Activated naive CD8-positive, alpha-beta T cell treated with anti-CD3 and anti-CD28 coated beads for 36 hours (primary cell): ENCODE measurements around the gene KMO. TPM values are rescaled to one million over a fixed set of nuclear protein-coding genes. Genes with fewer than 3 reads are reported as not detected.

Experiments used
- DNase-seq: peaks from one replicate; pipeline ENCODE4 v3.0.0; 2021
- H3K27ac Mint-ChIP-seq: one replicate; pipeline ENCODE4 v1.8.0; 2022; ENCODE audit warnings: mild to moderate bottlenecking, moderate library complexity, mixed read lengths
- H3K27me3 Mint-ChIP-seq: one replicate; pipeline ENCODE4 v1.8.0; 2022; ENCODE audit warnings: mild to moderate bottlenecking, mixed read lengths
- H3K36me3 Mint-ChIP-seq: one replicate; pipeline ENCODE4 v1.8.0; 2021; ENCODE audit warnings: mild to moderate bottlenecking, mixed read lengths
- H3K4me1 Mint-ChIP-seq: one replicate; pipeline ENCODE4 v1.8.0; 2021; ENCODE audit warnings: mixed read lengths
- H3K4me3 Mint-ChIP-seq: one replicate; pipeline ENCODE4 v1.8.0; 2022; ENCODE audit warnings: mild to moderate bottlenecking, moderate library complexity, mixed read lengths
- H3K9me3 Mint-ChIP-seq: one replicate; pipeline ENCODE4 v1.8.0; 2022; ENCODE audit warnings: mixed read lengths
- total RNA-seq, 2 experiments: library from RNA; stranded (reverse); gene quantifications; one replicate each; pipeline ENCODE4 v1.2.3, GENCODE V29; 2021

The KMO gene
- total RNA-seq, 2 experiments from 2014 or later, result 0.34 to 0.37 TPM

GRCh38 chr1:241557551-241558193, 25.5 kb downstream of the KMO start:
- no peaks in the 10 kb centered on the region for H3K27me3 Mint-ChIP-seq
- no peaks in the 10 kb centered on the region for H3K36me3 Mint-ChIP-seq
- peaks cover 1% of the 10 kb centered on the region for H3K4me1 Mint-ChIP-seq
- H3K4me3 Mint-ChIP-seq, result no peak overlapping the region
- peak overlapping the region; percentile 19 for H3K27ac Mint-ChIP-seq
- no peak for DNase-seq
- no peaks in the 10 kb centered on the region for H3K9me3 Mint-ChIP-seq

GRCh38 chr1:241560146-241560848, 28.1 kb downstream of the KMO start:
- Mint-ChIP-seq H3K4me1 (no peaks in the 10 kb centered on the region), H3K36me3 (no peaks in the 10 kb centered on the region), H3K4me3 (no peak overlapping the region), H3K27ac (no peak overlapping the region), H3K9me3 (no peaks in the 10 kb centered on the region), H3K27me3 (no peaks in the 10 kb centered on the region)
- no peak for DNase-seq

- no peak overlapping the region for H3K27ac Mint-ChIP-seq
- no peaks in the 10 kb centered on the region for H3K9me3 Mint-ChIP-seq
- no peaks in the 10 kb centered on the region for H3K27me3 Mint-ChIP-seq
- DNase-seq, result no peak
- H3K36me3 Mint-ChIP-seq, result no peaks in the 10 kb centered on the region
- no peaks in the 10 kb centered on the region for H3K4me1 Mint-ChIP-seq
- no peak overlapping the region for H3K4me3 Mint-ChIP-seq
These were observed 28.6 kb downstream of the KMO start for GRCh38 chr1:241560849-241561187.

- DNase-seq, result no peak
- Mint-ChIP-seq H3K4me1 (peaks cover 5% of the 10 kb centered on the region), H3K36me3 (no peaks in the 10 kb centered on the region), H3K4me3 (no peak overlapping the region), H3K27me3 (peaks cover 14% of the 10 kb centered on the region), H3K27ac (no peak overlapping the region), H3K9me3 (no peaks in the 10 kb centered on the region)
These were observed 37.7 kb downstream of the KMO start for GRCh38 chr1:241569848-241570247.

GRCh38 chr1:241574154-241574553, 42.0 kb downstream of the KMO start:
- H3K36me3 Mint-ChIP-seq, result peaks cover 3% of the 10 kb centered on the region
- H3K4me1 Mint-ChIP-seq, result peaks cover 5% of the 10 kb centered on the region
- DNase-seq, result no peak
- H3K27me3 Mint-ChIP-seq, result peaks cover 24% of the 10 kb centered on the region
- H3K9me3 Mint-ChIP-seq, result peaks cover 12% of the 10 kb centered on the region
- no peak overlapping the region for H3K4me3 Mint-ChIP-seq
- no peak overlapping the region for H3K27ac Mint-ChIP-seq

GRCh38 chr1:241579434-241579833, 47.3 kb downstream of the KMO start:
- no peak for DNase-seq

GRCh38 chr1:241582921-241583321, 50.7 kb downstream of the KMO start:
- Mint-ChIP-seq H3K27ac (no peak overlapping the region), H3K27me3 (no peaks in the 10 kb centered on the region), H3K9me3 (peaks cover 2% of the 10 kb centered on the region), H3K36me3 (peaks cover 2% of the 10 kb centered on the region), H3K4me1 (no peaks in the 10 kb centered on the region), H3K4me3 (no peak overlapping the region)
- no peak for DNase-seq

More at GRCh38 chr1:241579434-241579833, 47.3 kb downstream of the KMO start:
- Mint-ChIP-seq H3K27me3 (peaks cover 13% of the 10 kb centered on the region), H3K4me3 (no peak overlapping the region), H3K27ac (no peak overlapping the region), H3K4me1 (no peaks in the 10 kb centered on the region), H3K9me3 (peaks cover 14% of the 10 kb centered on the region), H3K36me3 (peaks cover 5% of the 10 kb centered on the region)

GRCh38 chr1:241586905-241587512, 54.8 kb downstream of the KMO start:
- H3K27ac Mint-ChIP-seq, result no peak overlapping the region
- H3K9me3 Mint-ChIP-seq, result no peaks in the 10 kb centered on the region
- peaks cover 2% of the 10 kb centered on the region for H3K36me3 Mint-ChIP-seq
- peaks cover under 1% of the 10 kb centered on the region for H3K4me1 Mint-ChIP-seq
- no peak overlapping the region for H3K4me3 Mint-ChIP-seq
- no peak for DNase-seq
- no peaks in the 10 kb centered on the region for H3K27me3 Mint-ChIP-seq

GRCh38 chr1:241589521-241589920, 57.3 kb downstream of the KMO start:
- peaks cover 5% of the 10 kb centered on the region for H3K4me1 Mint-ChIP-seq
- H3K4me3 Mint-ChIP-seq, result no peak overlapping the region
- H3K27ac Mint-ChIP-seq, result no peak overlapping the region
- H3K27me3 Mint-ChIP-seq, result no peaks in the 10 kb centered on the region
- no peaks in the 10 kb centered on the region for H3K36me3 Mint-ChIP-seq
- no peak for DNase-seq
- no peaks in the 10 kb centered on the region for H3K9me3 Mint-ChIP-seq

- H3K4me3 Mint-ChIP-seq, result no peak overlapping the region
- peak overlapping the region; percentile 4 for H3K27ac Mint-ChIP-seq
These were observed 58.5 kb downstream of the KMO start for GRCh38 chr1:241590719-241591118.

GRCh38 chr1:241591317-241591716, 59.1 kb downstream of the KMO start:
- Mint-ChIP-seq H3K4me1 (peaks cover 5% of the 10 kb centered on the region), H3K36me3 (peaks cover 2% of the 10 kb centered on the region), H3K9me3 (no peaks in the 10 kb centered on the region), H3K27me3 (no peaks in the 10 kb centered on the region), H3K4me3 (no peak overlapping the region), H3K27ac (no peak overlapping the region)
- no peak for DNase-seq

More at GRCh38 chr1:241590719-241591118, 58.5 kb downstream of the KMO start:
- H3K36me3 Mint-ChIP-seq, result no peaks in the 10 kb centered on the region
- H3K27me3 Mint-ChIP-seq, result no peaks in the 10 kb centered on the region
- no peaks in the 10 kb centered on the region for H3K9me3 Mint-ChIP-seq
- no peak for DNase-seq
- H3K4me1 Mint-ChIP-seq, result peaks cover 5% of the 10 kb centered on the region

GRCh38 chr1:241591736-241592135, 59.6 kb downstream of the KMO start:
- Mint-ChIP-seq H3K27ac (no peak overlapping the region), H3K4me3 (no peak overlapping the region), H3K4me1 (peaks cover 5% of the 10 kb centered on the region), H3K9me3 (no peaks in the 10 kb centered on the region), H3K36me3 (peaks cover 2% of the 10 kb centered on the region), H3K27me3 (no peaks in the 10 kb centered on the region)
- no peak for DNase-seq

- Mint-ChIP-seq H3K36me3 (peaks cover 2% of the 10 kb centered on the region), H3K4me1 (peaks cover 5% of the 10 kb centered on the region), H3K27me3 (no peaks in the 10 kb centered on the region), H3K4me3 (no peak overlapping the region), H3K27ac (no peak overlapping the region), H3K9me3 (no peaks in the 10 kb centered on the region)
- no peak for DNase-seq
These were observed 60.2 kb downstream of the KMO start for GRCh38 chr1:241592273-241592958.

- peak overlapping the region; percentile 26 for H3K27ac Mint-ChIP-seq
- H3K9me3 Mint-ChIP-seq, result no peaks in the 10 kb centered on the region
- peaks cover 5% of the 10 kb centered on the region for H3K4me1 Mint-ChIP-seq
- no peak overlapping the region for H3K4me3 Mint-ChIP-seq
- H3K36me3 Mint-ChIP-seq, result peaks cover 2% of the 10 kb centered on the region
- no peaks in the 10 kb centered on the region for H3K27me3 Mint-ChIP-seq
- no peak for DNase-seq
These were observed 61.0 kb downstream of the KMO start for GRCh38 chr1:241593186-241593585.

GRCh38 chr1:241596633-241597032, 64.5 kb downstream of the KMO start:
- DNase-seq, result no peak
- Mint-ChIP-seq H3K36me3 (peaks cover 4% of the 10 kb centered on the region), H3K4me1 (peaks cover 5% of the 10 kb centered on the region), H3K4me3 (no peak overlapping the region), H3K27ac (no peak overlapping the region), H3K27me3 (no peaks in the 10 kb centered on the region), H3K9me3 (no peaks in the 10 kb centered on the region)
